Smooth muscle cell (in vitro differentiated cells): ENCODE data around the gene KNL1. TPM values are rescaled to one million over a fixed set of nuclear protein-coding genes. Genes with fewer than 3 reads are reported as not detected.

Source experiments
- DNase-seq: peaks from one replicate; lab custom pipeline; 2025; ENCODE audit not compliant: unreplicated experiment; lab: John Stamatoyannopoulos, UW
- H2AFZ ChIP-seq: fragments of 200-600 bp; sonication (generic); 2 replicates; pipeline ENCODE4 v1.6.0; 2016; ENCODE audit warnings: antibody characterized with exemption, low read depth, mild to moderate bottlenecking
- H3F3A ChIP-seq: fragments of 200-600 bp; sonication (generic); 2 replicates; pipeline ENCODE4 v1.6.0; 2017; ENCODE audit warnings: antibody characterized with exemption, low read depth
- H3K27ac ChIP-seq: fragments of 200-600 bp; sonication (generic); 2 replicates; pipeline ENCODE4 v1.5.1; 2016; ENCODE audit warnings: low read depth, mild to moderate bottlenecking
- H3K27me3 ChIP-seq: fragments of 200-600 bp; sonication (generic); 2 replicates; pipeline ENCODE4 v1.6.1; 2016; ENCODE audit warnings: low read depth, mild to moderate bottlenecking
- H3K36me3 ChIP-seq: fragments of 200-600 bp; sonication (generic); 2 replicates; pipeline ENCODE4 v1.5.1; 2016; ENCODE audit warnings: low read depth
- H3K4me1 ChIP-seq: fragments of 200-600 bp; sonication (generic); 2 replicates; pipeline ENCODE4 v1.5.1; 2016; ENCODE audit warnings: low read depth
- H3K4me2 ChIP-seq: fragments of 200-600 bp; sonication (generic); 2 replicates; pipeline ENCODE4 v1.6.0; 2016; ENCODE audit warnings: mild to moderate bottlenecking
- H3K4me3 ChIP-seq: fragments of 200-600 bp; sonication (generic); 2 replicates; pipeline ENCODE4 v1.5.1; 2016; ENCODE audit warnings: mild to moderate bottlenecking
- H3K79me2 ChIP-seq: fragments of 200-600 bp; sonication (generic); 2 replicates; pipeline ENCODE4 v1.6.0; 2016; ENCODE audit warnings: low read depth, mild to moderate bottlenecking
- H3K9ac ChIP-seq: fragments of 200-600 bp; sonication (generic); 2 replicates; pipeline ENCODE4 v1.6.0; 2016; ENCODE audit warnings: low read depth
- H3K9me3 ChIP-seq: fragments of 200-600 bp; sonication (generic); replicated peaks from 2 replicates; pipeline ENCODE4 v1.5.1; 2016; ENCODE audit warnings: low read depth
- H4K20me1 ChIP-seq: fragments of 200-600 bp; sonication (generic); 2 replicates; pipeline ENCODE4 v1.6.0; 2016; ENCODE audit warnings: low read depth
- CTCF ChIP-seq: fragments of 200-600 bp; sonication (generic); IDR thresholded peaks from 2 replicates; pipeline ENCODE4 v1.5.1; 2017; ENCODE audit warnings: borderline replicate concordance, mild to moderate bottlenecking, antibody characterized with exemption; ENCODE audit not compliant: insufficient read depth, poor library complexity, severe bottlenecking
- WGBS: methylation state at CpG from one replicate; pipeline ENCODE4 v1.1.7; 2016; ENCODE audit warnings: low lambda C conversion rate; 5-methylcytosine and 5-hydroxymethylcytosine counted together
- polyA plus RNA-seq: library from polyadenylated mRNA; unstranded; fragments of >200 nt; fragmentation: Nextera tagmentation; extraction: Ambion mirVana; gene quantifications from 2 replicates; pipeline ENCODE4 v1.2.1, GENCODE V29; 2016
- total RNA-seq: library from RNA; depleted of rRNA; stranded (reverse); fragments of >200 nt; gene quantifications from 2 replicates; pipeline ENCODE4 v1.2.3, GENCODE V29; 2014

KNL1 gene
- total and polyA plus RNA-seq, 2 experiments from 2014 or later, result 3.1 to 10.8 TPM

- H2AFZ ChIP-seq, result no peak overlapping the region
- H3K4me1 ChIP-seq, result no peaks in the 10 kb centered on the region
- no peaks in the 10 kb centered on the region for H4K20me1 ChIP-seq
- no peaks in the 10 kb centered on the region for H3K36me3 ChIP-seq
- no peak for DNase-seq
- H3K9ac ChIP-seq, result no peak overlapping the region
- H3K9me3 ChIP-seq, result no peaks in the 10 kb centered on the region
- H3K79me2 ChIP-seq, result no peaks in the 10 kb centered on the region
- no peak overlapping the region for H3K4me3 ChIP-seq
- no peaks in the 10 kb centered on the region for H3K27me3 ChIP-seq
- no peaks in the 10 kb centered on the region for H3F3A ChIP-seq
- H3K27ac ChIP-seq, result no peak overlapping the region
- no peak overlapping the region for H3K4me2 ChIP-seq
- no peak for TF ChIP-seq CTCF
These were observed 90.3 kb downstream of the KNL1 start for GRCh38 chr15:40684381-40684780.

- H3K36me3 ChIP-seq, result no peaks in the 10 kb centered on the region
- H3K27me3 ChIP-seq, result no peaks in the 10 kb centered on the region
- no peak overlapping the region for H3K4me3 ChIP-seq
- 95% methylated on average over 2 of the region's 2 CpGs for WGBS
- H3K9me3 ChIP-seq, result no peaks in the 10 kb centered on the region
- no peak overlapping the region for H3K9ac ChIP-seq
- H3K79me2 ChIP-seq, result no peaks in the 10 kb centered on the region
- no peak overlapping the region for H3K27ac ChIP-seq
- no peaks in the 10 kb centered on the region for H4K20me1 ChIP-seq
- H3K4me1 ChIP-seq, result no peaks in the 10 kb centered on the region
- no peak overlapping the region for H3K4me2 ChIP-seq
- TF ChIP-seq CTCF, result no peak
- H3F3A ChIP-seq, result no peaks in the 10 kb centered on the region
- DNase-seq, result no peak
- no peak overlapping the region for H2AFZ ChIP-seq
These were observed 91.3 kb downstream of the KNL1 start for GRCh38 chr15:40685376-40685775.

GRCh38 chr15:40688932-40689799, 95.1 kb downstream of the KNL1 start:
- no peak overlapping the region for H2AFZ ChIP-seq
- DNase-seq, result no peak
- H4K20me1 ChIP-seq, result no peaks in the 10 kb centered on the region
- WGBS, result 70% methylated on average over 9 of the region's 9 CpGs
- H3K9me3 ChIP-seq, result no peaks in the 10 kb centered on the region
- no peak overlapping the region for H3K9ac ChIP-seq
- H3K4me1 ChIP-seq, result peaks cover 5% of the 10 kb centered on the region
- TF ChIP-seq CTCF, result no peak
- H3K4me3 ChIP-seq, result no peak overlapping the region
- no peak overlapping the region for H3K4me2 ChIP-seq
- peaks cover 8% of the 10 kb centered on the region for H3K79me2 ChIP-seq
- no peaks in the 10 kb centered on the region for H3K27me3 ChIP-seq
- H3K36me3 ChIP-seq, result no peaks in the 10 kb centered on the region
- H3K27ac ChIP-seq, result no peak overlapping the region
- H3F3A ChIP-seq, result no peaks in the 10 kb centered on the region

DNA sequence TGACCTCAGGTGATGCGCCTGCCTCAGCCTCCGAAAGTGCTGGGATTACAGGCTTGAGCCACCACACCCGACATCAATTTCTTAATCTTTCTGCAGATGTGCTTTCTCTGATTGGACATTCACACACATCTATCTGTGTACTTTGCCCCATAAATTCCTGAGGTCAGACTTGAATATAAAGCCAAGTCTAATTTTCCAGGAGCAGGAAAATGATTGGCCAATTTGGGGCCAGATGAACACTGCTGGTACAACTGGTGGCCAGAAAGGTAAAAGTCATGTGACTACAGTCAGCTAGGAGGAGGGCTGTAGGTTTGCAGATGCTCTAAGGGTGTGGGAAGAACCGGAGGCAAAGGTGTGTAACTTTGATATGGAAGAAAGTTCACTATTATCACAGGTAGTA, 97.7 kb downstream of the KNL1 start:
- H3K27ac ChIP-seq, result no peak overlapping the region
- no peaks in the 10 kb centered on the region for H4K20me1 ChIP-seq
- H3K4me3 ChIP-seq, result no peak overlapping the region
- H3K79me2 ChIP-seq, result peaks cover 19% of the 10 kb centered on the region
- no peak for DNase-seq
- no peaks in the 10 kb centered on the region for H3K9me3 ChIP-seq
- peaks cover 6% of the 10 kb centered on the region for H3K4me1 ChIP-seq
- no peak overlapping the region for H2AFZ ChIP-seq
- 96% methylated on average over 4 of the region's 4 CpGs for WGBS
- H3F3A ChIP-seq, result no peaks in the 10 kb centered on the region
- no peak overlapping the region for H3K9ac ChIP-seq
- no peaks in the 10 kb centered on the region for H3K27me3 ChIP-seq
- H3K4me2 ChIP-seq, result no peak overlapping the region
- no peaks in the 10 kb centered on the region for H3K36me3 ChIP-seq
- no peak for TF ChIP-seq CTCF
